OCI-M2 (cell line): ENCODE measurements around the gene MEMO1.

ENCODE experiments used
- DNase-seq: peaks from one replicate; lab custom pipeline; 2025; ENCODE audit not compliant: unreplicated experiment; lab: John Stamatoyannopoulos, UW

MEMO1 gene

GRCh38 chr2:31832363-31832762 is 178.4 kb downstream of the MEMO1 start:
- DNase-seq, result no peak

- DNase-seq, result no peak
Measured at GRCh38 chr2:31831585-31831984, 179.2 kb downstream of the MEMO1 start.

GRCh38 chr2:31828891-31829290 is 181.9 kb downstream of the MEMO1 start:
- no peak for DNase-seq

- DNase-seq, result no peak
Measured at GRCh38 chr2:31823558-31823957, 187.2 kb downstream of the MEMO1 start.

GRCh38 chr2:31822587-31822986 is 188.2 kb downstream of the MEMO1 start:
- DNase-seq, result no peak
